Measurements from ENCODE around the gene MPPED1.

MPPED1 gene

GRCh38 chr22:43408009-43408408, 3.8 kb upstream of the MPPED1 start:
- Histone ChIP-seq H3K36me3 (no peaks in the 10 kb centered on the region), H3K4me1 (peaks cover 0 to 7% (median 0%) of the 10 kb centered on the region in 4 donors), H3K9me3 (no peaks in the 10 kb centered on the region), H3K4me3 (no peak overlapping the region), H3K27me3 (peaks cover 0 to 84% of the 10 kb centered on the region in 2 donors), H3K27ac (no peak overlapping the region)
- intact Hi-C loops (cut with DNase I; ENCODE audit: low total_unique reads), result no loop called here
- no peak for DNase-seq
- TF ChIP-seq, protein P1, sequence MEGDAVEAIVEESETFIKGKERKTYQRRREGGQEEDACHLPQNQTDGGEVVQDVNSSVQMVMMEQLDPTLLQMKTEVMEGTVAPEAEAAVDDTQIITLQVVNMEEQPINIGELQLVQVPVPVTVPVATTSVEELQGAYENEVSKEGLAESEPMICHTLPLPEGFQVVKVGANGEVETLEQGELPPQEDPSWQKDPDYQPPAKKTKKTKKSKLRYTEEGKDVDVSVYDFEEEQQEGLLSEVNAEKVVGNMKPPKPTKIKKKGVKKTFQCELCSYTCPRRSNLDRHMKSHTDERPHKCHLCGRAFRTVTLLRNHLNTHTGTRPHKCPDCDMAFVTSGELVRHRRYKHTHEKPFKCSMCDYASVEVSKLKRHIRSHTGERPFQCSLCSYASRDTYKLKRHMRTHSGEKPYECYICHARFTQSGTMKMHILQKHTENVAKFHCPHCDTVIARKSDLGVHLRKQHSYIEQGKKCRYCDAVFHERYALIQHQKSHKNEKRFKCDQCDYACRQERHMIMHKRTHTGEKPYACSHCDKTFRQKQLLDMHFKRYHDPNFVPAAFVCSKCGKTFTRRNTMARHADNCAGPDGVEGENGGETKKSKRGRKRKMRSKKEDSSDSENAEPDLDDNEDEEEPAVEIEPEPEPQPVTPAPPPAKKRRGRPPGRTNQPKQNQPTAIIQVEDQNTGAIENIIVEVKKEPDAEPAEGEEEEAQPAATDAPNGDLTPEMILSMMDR (IDR thresholded peaks at IDR 0.05), result no peak

DNA sequence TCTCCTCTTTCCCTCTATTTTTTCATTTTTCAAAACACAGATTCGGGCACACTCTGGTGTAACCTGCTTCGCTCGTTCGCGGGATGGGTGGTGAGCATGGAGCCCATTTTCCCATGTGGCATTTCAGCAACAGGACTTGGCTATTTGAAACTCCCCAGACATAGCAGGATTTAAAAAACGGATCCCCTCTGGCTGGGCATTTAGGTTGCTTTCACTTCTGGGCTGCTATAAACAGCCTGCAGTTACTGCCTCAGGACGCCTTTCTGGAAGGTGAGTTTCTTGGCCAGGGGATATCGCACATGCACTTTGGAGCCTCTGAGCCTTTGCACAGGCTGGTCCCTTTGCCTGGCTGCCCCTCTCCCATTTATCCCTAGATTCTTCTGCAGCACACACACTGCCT, 2.8 kb upstream of the MPPED1 start:
- no peak overlapping the region for H3K4me3 ChIP-seq
- peaks cover 0 to 85% of the 10 kb centered on the region in 2 donors for H3K27me3 ChIP-seq
- DNase-seq, result no peak
- H3K36me3 ChIP-seq, result no peaks in the 10 kb centered on the region
- no peaks in the 10 kb centered on the region for H3K9me3 ChIP-seq
- intact Hi-C loops (cut with DNase I; ENCODE audit: low total_unique reads), result no loop called here
- H3K27ac ChIP-seq, result no peak overlapping the region
- TF ChIP-seq, protein P1 (IDR thresholded peaks at IDR 0.05), result no peak
- H3K4me1 ChIP-seq, result peaks cover 0 to 7% (median 0%) of the 10 kb centered on the region in 4 donors

DNA sequence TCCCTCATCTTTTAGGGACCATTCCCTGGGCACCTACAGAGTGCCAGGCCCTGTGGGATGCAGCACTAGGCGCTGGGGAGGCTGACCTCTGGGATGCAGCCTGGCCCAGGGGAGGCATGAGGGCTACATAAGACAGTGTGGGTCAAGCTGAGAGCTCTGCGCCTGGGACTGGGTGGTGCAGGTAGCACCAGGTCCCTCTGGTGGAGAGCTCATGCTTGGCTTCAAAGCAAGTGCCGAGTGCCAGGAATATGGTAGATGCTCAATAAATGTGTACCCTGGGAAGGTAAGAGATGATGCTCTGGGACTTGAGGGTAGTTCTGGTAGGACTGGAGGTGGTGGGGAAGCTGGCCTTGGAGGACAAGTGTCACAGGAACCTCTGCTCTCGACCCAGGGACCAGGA, 2.0 kb upstream of the MPPED1 start:
- Histone ChIP-seq H3K27me3 (peaks cover 0 to 85% of the 10 kb centered on the region in 2 donors), H3K9me3 (no peaks in the 10 kb centered on the region), H3K4me1 (peaks cover 0 to 7% (median 0%) of the 10 kb centered on the region in 4 donors), H3K36me3 (no peaks in the 10 kb centered on the region), H3K4me3 (no peak overlapping the region), H3K27ac (no peak overlapping the region)
- intact Hi-C loops (cut with DNase I; ENCODE audit: low total_unique reads), result no loop called here
- no peak for DNase-seq
- TF ChIP-seq, protein P1 (IDR thresholded peaks at IDR 0.05), result no peak

DNA sequence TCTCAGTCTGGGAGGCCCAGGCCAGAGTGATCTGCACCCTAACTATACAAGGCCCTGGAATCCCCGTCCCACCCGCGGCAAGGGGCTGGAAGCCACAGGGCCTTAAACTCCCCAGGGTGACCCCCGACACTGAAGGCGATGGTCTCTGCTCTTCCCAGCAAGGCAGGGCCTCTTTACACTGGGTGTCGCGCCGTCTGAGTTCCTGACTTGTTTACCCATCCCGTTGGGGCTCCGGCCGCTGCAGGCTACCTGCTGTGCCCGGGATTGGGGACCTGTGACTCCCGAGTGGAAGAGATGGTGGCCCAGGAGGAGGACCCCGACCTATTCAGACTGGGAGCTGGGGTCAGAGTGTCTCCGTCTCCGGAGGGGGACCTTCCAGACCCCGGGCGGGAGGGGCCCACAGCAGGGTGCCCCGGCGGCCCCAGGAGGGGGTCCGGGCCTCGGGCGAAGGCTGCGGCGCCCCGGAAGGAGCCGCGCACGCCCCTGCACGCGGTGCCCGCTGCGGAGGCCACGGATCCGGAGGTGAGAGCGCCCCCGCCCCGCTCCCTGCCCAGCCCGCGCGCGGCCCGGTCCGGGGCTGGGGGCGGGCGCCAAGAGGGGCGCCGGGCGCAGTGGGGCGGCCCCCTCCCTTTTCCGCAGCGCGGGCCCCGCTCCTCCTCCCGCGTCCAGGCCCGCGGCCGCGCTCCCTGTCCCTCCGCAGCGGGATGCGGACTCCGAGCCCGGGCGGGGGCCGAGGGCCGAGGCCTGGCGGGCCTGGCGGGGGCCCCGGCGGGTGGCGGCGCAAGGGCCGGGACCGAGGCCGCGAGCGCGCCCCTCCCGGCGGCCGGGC, 560 bp upstream of the MPPED1 start:
- intact Hi-C loops (cut with DNase I; ENCODE audit: low total_unique reads), result no loop called here
- Histone ChIP-seq H3K27ac (no peak overlapping the region), H3K9me3 (no peaks in the 10 kb centered on the region), H3K4me3 (no peak overlapping the region), H3K4me1 (peaks cover 0 to 7% (median 0%) of the 10 kb centered on the region in 4 donors), H3K27me3 (peaks cover 0 to 86% of the 10 kb centered on the region in 2 donors), H3K36me3 (no peaks in the 10 kb centered on the region)
- TF ChIP-seq, protein P1 (IDR thresholded peaks at IDR 0.05), result no peak
- DNase-seq, result no peak

GRCh38 chr22:43412808-43413795, 1.3 kb downstream of the MPPED1 start:
- Histone ChIP-seq H3K4me1 (peaks cover 0 to 7% (median 0%) of the 10 kb centered on the region in 4 donors), H3K36me3 (no peaks in the 10 kb centered on the region), H3K27ac (no peak overlapping the region), H3K4me3 (no peak overlapping the region), H3K27me3 (peaks cover 0 to 75% of the 10 kb centered on the region in 2 donors), H3K9me3 (no peaks in the 10 kb centered on the region)
- DNase-seq, result no peak
- intact Hi-C loops (cut with DNase I; ENCODE audit: low total_unique reads), result no loop called here
- TF ChIP-seq, protein P1 (IDR thresholded peaks at IDR 0.05), result no peak
